GM12865 (cell line): ENCODE measurements around the gene XRCC3.

Experiments used
- DNase-seq: peaks from one replicate; pipeline ENCODE4 v3.0.0; 2010; ENCODE audit warnings: low read depth
- H3K4me3 ChIP-seq: 2 replicates; pipeline ENCODE4 v1.5.1; 2011; ENCODE audit warnings: mild to moderate bottlenecking, low read depth, low read length, control low read depth
- CTCF ChIP-seq: IDR thresholded peaks from 2 replicates; pipeline ENCODE4 v1.5.1; 2011; ENCODE audit warnings: low read length, control low read depth, low read depth, inconsistent platforms; ENCODE audit not compliant: insufficient read depth; ENCODE audit errors: missing control alignments

Gene XRCC3

GRCh38 chr14:103718572-103718971 lies 3.3 kb upstream of the XRCC3 start:
- no peak for TF ChIP-seq CTCF

GRCh38 chr14:103716899-103717411 lies 1.7 kb upstream of the XRCC3 start:
- DNase-seq = no peak
- TF ChIP-seq CTCF = no peak
- H3K4me3 ChIP-seq = peak overlapping the region; percentile 74

More at GRCh38 chr14:103718572-103718971, 3.3 kb upstream of the XRCC3 start:
- H3K4me3 ChIP-seq = no peak overlapping the region
- DNase-seq = no peak

GRCh38 chr14:103716091-103716801 lies 995 bp upstream of the XRCC3 start:
- TF ChIP-seq CTCF = no peak
- peak overlapping the region; percentile 74 for H3K4me3 ChIP-seq
- no peak for DNase-seq

GRCh38 chr14:103714063-103714724 lies 1.1 kb downstream of the XRCC3 start:
- DNase-seq = no peak
- TF ChIP-seq CTCF = no peak
- H3K4me3 ChIP-seq = peak overlapping the region; percentile 74

- TF ChIP-seq CTCF = no peak
- DNase-seq = no peak
- H3K4me3 ChIP-seq = no peak overlapping the region
These were observed 1.8 kb downstream of the XRCC3 start for GRCh38 chr14:103713304-103714062.

- no peak for TF ChIP-seq CTCF
- H3K4me3 ChIP-seq = no peak overlapping the region
- no peak for DNase-seq
These were observed 2.5 kb downstream of the XRCC3 start for GRCh38 chr14:103712633-103713247.
